K562 (cell line): Measurements from ENCODE around the gene CCN5. TPM values are rescaled to one million over a fixed set of nuclear protein-coding genes. Genes with fewer than 3 reads are reported as not detected.

Source experiments
- ATAC-seq: fragments of 200-7000 bp; cut with Tn5 transposase; 3 replicates; pipeline ENCODE4 v1.9.1; 2020; ENCODE audit warnings: moderate library complexity
- BruUV-seq: library from RNA; stranded (reverse); fragments of 400-500 nt; replicated peaks from 2 replicates; lab custom pipeline; 2021; lab: Mats Ljungman, UMichigan
- CTCF ChIA-PET: fragments of 300-600 bp; formaldehyde crosslinking; extraction: SDS; loops from one replicate; lab custom pipeline; 2021; ENCODE audit warnings: low intra/inter-chr PET ratio; lab: Yijun Ruan, JAX
- POLR2A ChIA-PET: fragments of 300-600, 350-650 bp; sonication (Branson Sonifier 250); formaldehyde crosslinking; extraction: SDS; loops from one replicate; lab custom pipeline; 2021; ENCODE audit warnings: antibody characterized with exemption, inconsistent platforms; lab: Yijun Ruan, JAX
- DNase-seq, 4 experiments: peaks; one replicate each; pipeline versions ENCODE4 v3.0.0 to v3.0.0-alpha.2; 2011 to 2018; ENCODE audit warnings: low spot score in 3 of 4, mixed read lengths in 3 of 4; ENCODE audit errors: extremely low read depth in 1 of 4
- FAIRE-seq: peaks from 2 replicates; lab custom pipeline; 2011; peaks lifted over from hg19 to GRCh38; lab: Jason Lieb, UNC
- H2AFZ ChIP-seq: 2 replicates; pipeline ENCODE4 v1.6.0; 2011; ENCODE audit warnings: low read depth, low read length, control low read depth, inconsistent platforms
- H3K27ac ChIP-seq: fragments of 200-600 bp; 3 replicates; pipeline ENCODE4 v1.8.0; 2011; ENCODE audit warnings: low read depth, mild to moderate bottlenecking, control low read depth, inconsistent platforms, low read length, moderate library complexity, mixed read lengths; ENCODE audit errors: extremely low read depth
- H3K27me3 ChIP-seq, 2 experiments: fragments of 300-600 bp in 1 of 2; 2 replicates in 1 of 2; 3 replicates in 1 of 2; pipeline versions ENCODE4 v1.6.0 to v1.8.0; 2011; ENCODE audit warnings: inconsistent platforms in 2 of 2, low read length in 2 of 2, mild to moderate bottlenecking in 1 of 2, mixed read lengths in 1 of 2, moderate library complexity in 1 of 2; ENCODE audit not compliant: control insufficient read depth in 2 of 2, insufficient read depth in 2 of 2
- H3K36me3 ChIP-seq: fragments of 300-600 bp; 3 replicates; pipeline ENCODE4 v1.8.0; 2011; ENCODE audit warnings: mild to moderate bottlenecking, low read length, inconsistent platforms; ENCODE audit not compliant: control insufficient read depth, insufficient read depth
- H3K4me1 ChIP-seq, 2 experiments: fragments of 200-600 bp in 1 of 2; replicated peaks in 1 of 2; 2 replicates in 1 of 2; 3 replicates in 1 of 2; pipeline versions ENCODE4 v1.5.1 to v1.8.0; 2011; ENCODE audit warnings: inconsistent platforms in 2 of 2, low read length in 2 of 2, mild to moderate bottlenecking in 1 of 2, mixed read lengths in 1 of 2, moderate library complexity in 1 of 2; ENCODE audit not compliant: control insufficient read depth in 2 of 2, insufficient read depth in 2 of 2
- H3K4me2 ChIP-seq: 2 replicates; pipeline ENCODE4 v1.6.1; 2011; ENCODE audit warnings: low read length, control low read depth, inconsistent platforms, mixed read lengths; ENCODE audit not compliant: insufficient read depth
- H3K4me3 ChIP-seq: fragments of 200-600 bp; sonication (generic), shearing (Covaris generic); 2 replicates; pipeline ENCODE4 v1.5.1; 2016; ENCODE audit warnings: control low read depth, inconsistent platforms
- H3K79me2 ChIP-seq: fragments of 200-600 bp; 3 replicates; pipeline ENCODE4 v1.8.0; 2011; ENCODE audit warnings: low read length, inconsistent platforms; ENCODE audit not compliant: control insufficient read depth, insufficient read depth
- H3K9ac ChIP-seq, 2 experiments: 2 replicates each; pipeline versions ENCODE4 v1.6.0 to v1.6.1; 2011; ENCODE audit warnings: low read depth in 2 of 2, low read length in 2 of 2, control low read depth in 1 of 2, inconsistent platforms in 1 of 2, mild to moderate bottlenecking in 1 of 2, mixed read lengths in 1 of 2; ENCODE audit not compliant: insufficient read depth in 1 of 2
- H3K9me1 ChIP-seq: one replicate; pipeline ENCODE4 v1.6.0; 2011; ENCODE audit warnings: inconsistent platforms, mild to moderate bottlenecking, low read length, moderate library complexity; ENCODE audit not compliant: control insufficient read depth, insufficient read depth
- H3K9me3 ChIP-seq: replicated peaks from 2 replicates; pipeline ENCODE4 v1.5.1; 2011; ENCODE audit warnings: low read depth, low read length, inconsistent platforms; ENCODE audit not compliant: control insufficient read depth, insufficient read depth
- H4K20me1 ChIP-seq: replicated peaks from 2 replicates; pipeline ENCODE4 v1.6.1; 2011; ENCODE audit warnings: low read length, inconsistent platforms, mixed read lengths; ENCODE audit not compliant: control insufficient read depth, insufficient read depth
- CTCF ChIP-seq, 3 experiments: IDR thresholded peaks in 2 of 3; conservative IDR thresholded peaks in 1 of 3; 2 replicates each; pipeline ENCODE4 v1.5.1; 2011 to 2012; ENCODE audit warnings: low read length in 3 of 3, mild to moderate bottlenecking in 3 of 3, control low read depth in 2 of 3, improper control_type of control experiment in 1 of 3, inconsistent platforms in 1 of 3, low read depth in 1 of 3, mixed read lengths in 1 of 3, moderate library complexity in 1 of 3; ENCODE audit not compliant: insufficient read depth in 2 of 3
- DACH1 ChIP-seq: fragments of 450-650 bp; IDR thresholded peaks from 2 replicates; pipeline ENCODE4 v1.6.1; 2018; ENCODE audit not compliant: partially characterized antibody
- EP400 ChIP-seq: fragments of 450-650 bp; IDR thresholded peaks from 2 replicates; pipeline ENCODE4 v1.6.1; 2017; ENCODE audit warnings: antibody characterized with exemption, mild to moderate bottlenecking, moderate library complexity
- FOXP1 ChIP-seq: sonication (generic); formaldehyde crosslinking; IDR thresholded peaks from 2 replicates; pipeline ENCODE4 v1.8.0; 2022; ENCODE audit warnings: mild to moderate bottlenecking, missing genetic modification reagents
- LCOR ChIP-seq: sonication (generic); formaldehyde crosslinking; IDR thresholded peaks from 2 replicates; pipeline ENCODE4 v1.8.0; 2022; ENCODE audit warnings: mild to moderate bottlenecking, missing genetic modification reagents
- NBN ChIP-seq: fragments of 450-650 bp; IDR thresholded peaks from 2 replicates; pipeline ENCODE4 v1.6.1; 2016; ENCODE audit warnings: low read depth, mild to moderate bottlenecking
- RBM39 ChIP-seq: fragments of 200-400 bp; formaldehyde crosslinking; optimal IDR thresholded peaks from 2 replicates; pipeline ENCODE3; 2018; ENCODE audit warnings: low read depth, low read length
- ZC3H11A ChIP-seq: IDR thresholded peaks from 2 replicates; pipeline ENCODE4 v1.6.1; 2012; ENCODE audit warnings: low read depth, low read length, improper control_type of control experiment
- ZNF592 ChIP-seq: fragments of 450-650 bp; IDR thresholded peaks from 2 replicates; pipeline ENCODE4 v1.6.1; 2017; ENCODE audit warnings: antibody characterized with exemption, mild to moderate bottlenecking
- ZNF644 ChIP-seq: fragments of 200-800 bp; sonication (Bioruptor generic); IDR thresholded peaks from 2 replicates; pipeline ENCODE4 v1.6.1; 2016; ENCODE audit warnings: low read depth, missing genetic modification characterization, missing compliant biosample characterization
- ZNF740 ChIP-seq, 3 experiments: fragments of 200-800 bp in 1 of 3; sonication (Bioruptor generic) in 1 of 3; sonication (generic) in 1 of 3; formaldehyde crosslinking in 1 of 3; IDR thresholded peaks; 2 replicates each; pipeline versions ENCODE4 v1.6.1 to v1.8.0; 2016 to 2022; ENCODE audit warnings: mild to moderate bottlenecking in 2 of 3, missing compliant biosample characterization in 2 of 3, missing genetic modification characterization in 2 of 3, missing genetic modification reagents in 1 of 3
- WGBS: fragments of 100-300 bp; shearing (Covaris generic); methylation state at CpG from one replicate; pipeline ENCODE4 v1.1.6; 2016; ENCODE audit warnings: low coverage, mixed read lengths; ENCODE audit not compliant: insufficient coverage; ENCODE audit errors: missing lambda C conversion rate; 5-methylcytosine and 5-hydroxymethylcytosine counted together
- in situ Hi-C: fragments of 300-500 bp; cut with MboI; formaldehyde crosslinking; loops from 4 replicates; pipeline ENCODE4 v1.15.0; 2018; ENCODE audit warnings: inconsistent platforms, mixed read lengths
- intact Hi-C: fragments of 100-400 bp; cut with micrococcal nuclease; formaldehyde crosslinking; loops from 2 replicates; pipeline ENCODE4 v1.14.2; 2022
- polyA plus RNA-seq, 8 experiments: library from polyadenylated mRNA; depleted of rRNA in 4 of 8; stranded (reverse) in 5 of 8; unstranded in 3 of 8; fragments of >200 nt; fragmentation: Nextera tagmentation in 2 of 8; fragmentation: Illumina TruSeq in 1 of 8; extraction: Ambion mirVana in 2 of 8; extraction: Trizol in 1 of 8; gene quantifications; 2 replicates each; pipeline versions ENCODE4 v1.2.1 to v1.2.3, GENCODE V29; 2011 to 2014; ENCODE audit warnings: inconsistent platforms in 1 of 8, missing spikeins in 1 of 8
- total RNA-seq, 7 experiments: library from RNA; depleted of rRNA in 6 of 7; stranded (reverse); fragments of >200 nt in 6 of 7; fragmentation: Illumina TruSeq in 2 of 7; extraction: Trizol in 2 of 7; gene quantifications; 2 replicates each; pipeline versions ENCODE4 v1.2.1 to v1.2.3, GENCODE V29; 2011 to 2021; ENCODE audit warnings: low replicate concordance in 1 of 7

Gene CCN5
- total and polyA plus RNA-seq, 9 of the 15 experiments (the other 6 are each of a cell fraction or from before 2014, with no cell fraction given), result not detected

GRCh38 chr20:44747166-44748004 lies 32.2 kb downstream of the CCN5 start:
- DNase-seq (peak; percentile 65 to 75 (median 74)), ATAC-seq (peak; percentile 82), FAIRE-seq (peak; percentile 93)
- H3K79me2 ChIP-seq, result no peaks in the 10 kb centered on the region
- H3K9me1 ChIP-seq, result no peaks in the 10 kb centered on the region
- H3K36me3 ChIP-seq, result no peaks in the 10 kb centered on the region
- WGBS, result 0% methylated on average over 5 of the region's 5 CpGs
- H3K4me2 ChIP-seq, result peak overlapping the region; percentile 32; the same call in 1 of the 2 replicates
- CTCF ChIA-PET, result interaction anchor here (2.7 kb wide), 1 partner anchor 119 kb away, joined by 19 read pairs; no protein-coding TSS in a partner anchor
- peaks cover 3 to 22% of the 10 kb centered on the region in 2 experiments; a peak in 4 of 5 replicates for H3K4me1 ChIP-seq
- no peak overlapping the region for H3K27ac ChIP-seq
- no peaks in the 10 kb centered on the region for H4K20me1 ChIP-seq
- POLR2A ChIA-PET, result interaction anchor here (0.6 to 1.3 kb wide), 4 partner anchors 14 to 68 kb away, joined by 3 read pairs; no protein-coding TSS in a partner anchor
- peak overlapping the region in 1 of 2 experiments; percentile 25; a peak in 1 of 4 replicates for H3K9ac ChIP-seq
- H3K4me3 ChIP-seq, result no peak overlapping the region
- in situ Hi-C loops (loop anchor here (10.0 kb wide), 1 partner anchor 117 kb away; no protein-coding TSS in a partner anchor), intact Hi-C loops (loop anchor here (1.0 kb wide), 1 partner anchor 120 kb away; no protein-coding TSS in a partner anchor)
- H3K27me3 ChIP-seq, result peaks cover 5 to 49% of the 10 kb centered on the region in 2 experiments; a peak in 4 of 5 replicates
- BruUV-seq, result no TSS peak
- no peaks in the 10 kb centered on the region for H3K9me3 ChIP-seq
- H2AFZ ChIP-seq, result peak overlapping the region; percentile 61
- TF ChIP-seq ZNF740 (CRISPR knock-in tag; IDR thresholded peaks at IDR 0.05), result no peak
- no peak for TF ChIP-seq ZNF740 (tag; IDR thresholded peaks at IDR 0.05)
- TF ChIP-seq EP400, result peak; percentile 57
- no peak for TF ChIP-seq ZC3H11A
- TF ChIP-seq ZNF644 (tag), result no peak
- 0 out of 2 replicates have a peak, but pooled peaks have one; percentile 49 for TF ChIP-seq LCOR
- TF ChIP-seq CTCF (IDR thresholded peaks at IDR 0.05 in 2 of 3, conservative IDR thresholded peaks at IDR 0.05 in 1 of 3; ENCODE audit: insufficient read depth in 2 of 3, low read depth in 1 of 3, low read length in 3 of 3), result peak; percentile 68 to 87 (median 76)
- no peak for TF ChIP-seq RBM39
- peak; percentile 8 for TF ChIP-seq DACH1
- no peak for TF ChIP-seq FOXP1 (CRISPR knock-in tag)
- no peak for TF ChIP-seq ZNF592
- peak; percentile 37; the same call in 1 of the 2 replicates for TF ChIP-seq NBN
